HG03095 (cell line): ENCODE data around the gene SMARCAL1.
"Not testable (repeated sequence)": the region's sequence is repeated elsewhere in the genome, so short reads cannot be mapped to it uniquely, and the experiment has no call there.

Experiments used
- ATAC-seq: cut with Tn5 transposase; IDR thresholded peaks from one replicate; pipeline ENCODE4 v1.9.1; 2021; ENCODE audit warnings: moderate library complexity; ENCODE audit not compliant: unreplicated experiment

Gene SMARCAL1

GRCh38 chr2:216412022-216412999 is at the start of gene SMARCAL1:
Gene SMARCAL1, plus strand, starts transcription at chr2:216412484. Its CDS starts 2,221 bp downstream, at chr2:216414705.
- ATAC-seq: peak; percentile 92

GRCh38 chr2:216362730-216363129 is 49.6 kb upstream of the SMARCAL1 start:
- ATAC-seq: no peak

GRCh38 chr2:216363221-216363620 is 49.1 kb upstream of the SMARCAL1 start:
- ATAC-seq: no peak

- ATAC-seq: no peak
Measured at GRCh38 chr2:216365518-216365917, 46.8 kb upstream of the SMARCAL1 start.

GRCh38 chr2:216366777-216367471 is 45.4 kb upstream of the SMARCAL1 start:
- ATAC-seq: no peak

- no peak for ATAC-seq
Measured at GRCh38 chr2:216369821-216370220, 42.5 kb upstream of the SMARCAL1 start.

GRCh38 chr2:216370961-216371712 is 41.1 kb upstream of the SMARCAL1 start:
- ATAC-seq: no peak

GRCh38 chr2:216371721-216372702 is 40.3 kb upstream of the SMARCAL1 start, which contains the start of gene MARCHF4:
Gene MARCHF4, minus strand, starts transcription at chr2:216372483. Its CDS starts 2,223 bp downstream, at chr2:216370260.
- no peak for ATAC-seq

GRCh38 chr2:216372761-216373291 is 39.5 kb upstream of the SMARCAL1 start:
- ATAC-seq: no peak

- no peak for ATAC-seq
Measured at GRCh38 chr2:216373896-216374295, 38.4 kb upstream of the SMARCAL1 start.

GRCh38 chr2:216375286-216375685 is 37.0 kb upstream of the SMARCAL1 start:
- no peak for ATAC-seq

GRCh38 chr2:216379977-216380376 is 32.3 kb upstream of the SMARCAL1 start:
- no peak for ATAC-seq

GRCh38 chr2:216384409-216384808 is 27.9 kb upstream of the SMARCAL1 start:
- not testable (repeated sequence) for ATAC-seq

- no peak for ATAC-seq
Measured at GRCh38 chr2:216385478-216385877, 26.8 kb upstream of the SMARCAL1 start.

- no peak for ATAC-seq
Measured at GRCh38 chr2:216387262-216387661, 25.0 kb upstream of the SMARCAL1 start.

- ATAC-seq: peak; percentile 68
Measured at GRCh38 chr2:216388046-216388884, 24.0 kb upstream of the SMARCAL1 start.

GRCh38 chr2:216389570-216389969 is 22.7 kb upstream of the SMARCAL1 start:
- ATAC-seq: no peak

GRCh38 chr2:216391401-216391800 is 20.9 kb upstream of the SMARCAL1 start:
- ATAC-seq: no peak
